Measurements from ENCODE around the gene KRTAP10-11. TPM values are rescaled to one million over a fixed set of nuclear protein-coding genes. Genes with fewer than 3 reads are reported as not detected.

The KRTAP10-11 gene
- total and polyA plus RNA-seq, 2 of the 8 experiments (the other 6 are each of a cell fraction or from before 2014, with no cell fraction given) = not detected

DNA sequence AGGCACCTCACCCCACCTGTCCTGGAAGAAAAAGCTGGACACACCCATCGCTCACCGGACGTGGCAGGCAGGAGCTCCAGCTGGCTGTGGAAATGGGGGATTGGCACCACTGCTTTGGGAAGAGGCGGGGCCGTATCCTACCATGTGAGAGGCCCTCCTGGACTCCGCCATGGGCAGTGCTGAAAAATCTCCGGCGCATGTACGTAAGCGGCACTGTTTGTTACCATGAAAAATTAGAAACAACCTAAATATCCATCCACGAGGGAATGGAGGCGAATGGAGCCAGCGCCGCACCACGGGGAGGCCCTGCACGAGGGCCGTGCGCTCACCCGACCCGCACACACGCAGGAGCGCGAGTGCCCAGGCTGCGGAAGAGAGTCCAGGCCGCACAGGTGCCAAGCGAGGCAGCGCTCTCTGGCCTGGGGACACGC lies 31.2 kb upstream of the KRTAP10-11 start:
- 93% methylated on average over 28 of the region's 28 CpGs; no CpG with 5 or more reads in 1 of the 2 experiments for WGBS, 2 experiments (ENCODE audit: extremely low coverage in 1 of 2, insufficient coverage in 1 of 2, insufficient read length in 1 of 2, insufficient replicate concordance in 2 of 2, low coverage in 1 of 2, low lambda C conversion rate in 2 of 2, missing lambda C conversion rate in 1 of 2)
- H3K9me3 ChIP-seq (ENCODE audit: insufficient read depth in 2 of 2, low read depth in 1 of 2, low read length in 1 of 2) = peaks cover 18 to 21% of the 10 kb centered on the region in 2 experiments
- no peak overlapping the region; the same call in 1 of the 2 replicates for H2AK5ac ChIP-seq (ENCODE audit: low read depth, low read length)
- H3K79me1 ChIP-seq (ENCODE audit: low read depth, low read length) = no peaks in the 10 kb centered on the region; the same call in 1 of the 2 replicates
- H3K14ac ChIP-seq (ENCODE audit: insufficient read length) = no peak overlapping the region
- no peaks in the 10 kb centered on the region for H3K27me3 ChIP-seq (replicated peaks in 1 of 4; ENCODE audit: control insufficient read depth in 3 of 4, extremely low read depth in 1 of 4, insufficient read depth in 3 of 4, low read length in 3 of 4)
- CTCF ChIA-PET (ENCODE audit: partially characterized antibody) = interaction anchor here (0.9 to 1.1 kb wide), 2 partner anchors 34 kb away, joined by 3 to 4 read pairs; partner anchors contain the start of gene KRTAP10-5
- H2BK15ac ChIP-seq (ENCODE audit: low read length) = no peak overlapping the region
- POLR2A ChIA-PET (ENCODE audit: partially characterized antibody) = interaction anchor here (0.6 kb wide), 1 partner anchor 1013 kb away, joined by 3 read pairs; no protein-coding TSS in a partner anchor
- H3K18ac ChIP-seq (ENCODE audit: extremely low read depth, low read length) = no peak overlapping the region
- H2AFZ ChIP-seq (ENCODE audit: low read length) = no peak overlapping the region
- H3K36me3 ChIP-seq (ENCODE audit: control insufficient read depth in 2 of 4, insufficient read depth in 4 of 4, low read length in 3 of 4) = no peaks in the 10 kb centered on the region
- H4K91ac ChIP-seq (replicated peaks; ENCODE audit: insufficient read length, low read length) = peak overlapping the region; percentile 55
- H2BK5ac ChIP-seq (ENCODE audit: low read depth, low read length) = no peak overlapping the region
- no peak overlapping the region for H3K4me3 ChIP-seq (ENCODE audit: extremely low read depth in 1 of 4, insufficient read depth in 2 of 4, low read depth in 3 of 4, low read length in 4 of 4)
- no peak overlapping the region for H3K4me2 ChIP-seq (ENCODE audit: insufficient read depth in 1 of 2, low read depth in 2 of 2, low read length in 2 of 2)
- DNase-seq (ENCODE audit: low read depth in 1 of 2, low spot score in 2 of 2) (peak in 1 of 2 experiments; percentile 41), FAIRE-seq (no peak)
- no peak overlapping the region; the same call in 1 of the 2 replicates for H4K8ac ChIP-seq (ENCODE audit: extremely low read depth, insufficient read depth, low read length)
- no peak overlapping the region for H3K9ac ChIP-seq (replicated peaks in 1 of 4; ENCODE audit: extremely low read depth in 1 of 4, low read depth in 3 of 4, low read length in 3 of 4)
- no peak overlapping the region for H2BK120ac ChIP-seq (replicated peaks; ENCODE audit: low read depth, low read length)
- no peak overlapping the region for H3K27ac ChIP-seq (ENCODE audit: low read depth, low read length)
- no peak overlapping the region for H3K23ac ChIP-seq (ENCODE audit: insufficient read length)
- no peak overlapping the region for H3K56ac ChIP-seq (replicated peaks; ENCODE audit: insufficient read length, low read depth, low read length)
- H3K23me2 ChIP-seq (ENCODE audit: low read depth, low read length) = no peaks in the 10 kb centered on the region
- H3K79me2 ChIP-seq (ENCODE audit: control insufficient read depth in 1 of 2, insufficient read depth in 2 of 2, low read length in 2 of 2) = no peaks in the 10 kb centered on the region
- H2BK12ac ChIP-seq (ENCODE audit: low read depth, low read length) = no peak overlapping the region
- H4K20me1 ChIP-seq (replicated peaks in 1 of 2; ENCODE audit: control insufficient read depth in 1 of 2, insufficient read depth in 2 of 2, low read length in 2 of 2) = peaks cover 0 to 1% of the 10 kb centered on the region in 2 experiments
- no peak overlapping the region for H4K5ac ChIP-seq (ENCODE audit: insufficient read length, low read depth, low read length)
- TF ChIP-seq ASH2L (IDR thresholded peaks at IDR 0.05; ENCODE audit: low read length) = no peak
- H3K4me1 ChIP-seq (replicated peaks in 1 of 4; ENCODE audit: control insufficient read depth in 3 of 4, insufficient read depth in 4 of 4, low read length in 3 of 4) = peaks cover 0 to 6% (median 2%) of the 10 kb centered on the region in 4 experiments; a peak in 4 of 7 replicates
- no peak overlapping the region for H2BK20ac ChIP-seq (ENCODE audit: low read length)
- H3K4ac ChIP-seq (replicated peaks; ENCODE audit: insufficient read length, low read depth, low read length) = no peak overlapping the region
